Cardiac fibroblast (primary cell): Measurements from ENCODE around the gene GIGYF2.

Source experiments
- DNase-seq, 2 donors: peaks; one replicate each; pipeline versions ENCODE4 v3.0.0 to v3.0.0-alpha.2; 2010; ENCODE audit warnings: low read depth in 2 of 2
- H3K4me3 ChIP-seq, 2 donors: replicated peaks in 1 of 2; 1 replicate in 1 of 2; 2 replicates in 1 of 2; pipeline ENCODE4 v1.5.1; 2011; ENCODE audit warnings: low read depth in 2 of 2, low read length in 2 of 2, mild to moderate bottlenecking in 2 of 2, moderate library complexity in 1 of 2
- CTCF ChIP-seq: IDR thresholded peaks from one replicate; pipeline ENCODE4 v1.5.1; 2011; ENCODE audit warnings: low read depth, mild to moderate bottlenecking, low read length, inconsistent platforms

Gene GIGYF2

GRCh38 chr2:232748038-232748437 is 50.9 kb downstream of the GIGYF2 start:
- no peak for TF ChIP-seq CTCF
- no peak overlapping the region for H3K4me3 ChIP-seq
- no peak for DNase-seq

- no peak for DNase-seq
- no peak overlapping the region for H3K4me3 ChIP-seq
- TF ChIP-seq CTCF: no peak
Measured at GRCh38 chr2:232749331-232749730, 52.2 kb downstream of the GIGYF2 start.

GRCh38 chr2:232750135-232750671 is 53.1 kb downstream of the GIGYF2 start:
- no peak for TF ChIP-seq CTCF
- no peak overlapping the region for H3K4me3 ChIP-seq
- no peak for DNase-seq

GRCh38 chr2:232757905-232758304 is 60.8 kb downstream of the GIGYF2 start:
- no peak for TF ChIP-seq CTCF
- no peak overlapping the region for H3K4me3 ChIP-seq
- DNase-seq: no peak

GRCh38 chr2:232761301-232761907 is 64.3 kb downstream of the GIGYF2 start:
- DNase-seq: peak; percentile 55 to 56
- TF ChIP-seq CTCF: peak; percentile 58
- H3K4me3 ChIP-seq: no peak overlapping the region

- H3K4me3 ChIP-seq: no peak overlapping the region
- no peak for DNase-seq
- TF ChIP-seq CTCF: no peak
Measured at GRCh38 chr2:232767866-232768265, 70.7 kb downstream of the GIGYF2 start.

- no peak for TF ChIP-seq CTCF
- no peak overlapping the region for H3K4me3 ChIP-seq
- no peak for DNase-seq
Measured at GRCh38 chr2:232770207-232770606, 73.1 kb downstream of the GIGYF2 start.
